ENCODE data around the gene MED14.
A peak's percentile ranks its signal among the peaks of the same experiment; 100 is the strongest.

MED14 gene

DNA sequence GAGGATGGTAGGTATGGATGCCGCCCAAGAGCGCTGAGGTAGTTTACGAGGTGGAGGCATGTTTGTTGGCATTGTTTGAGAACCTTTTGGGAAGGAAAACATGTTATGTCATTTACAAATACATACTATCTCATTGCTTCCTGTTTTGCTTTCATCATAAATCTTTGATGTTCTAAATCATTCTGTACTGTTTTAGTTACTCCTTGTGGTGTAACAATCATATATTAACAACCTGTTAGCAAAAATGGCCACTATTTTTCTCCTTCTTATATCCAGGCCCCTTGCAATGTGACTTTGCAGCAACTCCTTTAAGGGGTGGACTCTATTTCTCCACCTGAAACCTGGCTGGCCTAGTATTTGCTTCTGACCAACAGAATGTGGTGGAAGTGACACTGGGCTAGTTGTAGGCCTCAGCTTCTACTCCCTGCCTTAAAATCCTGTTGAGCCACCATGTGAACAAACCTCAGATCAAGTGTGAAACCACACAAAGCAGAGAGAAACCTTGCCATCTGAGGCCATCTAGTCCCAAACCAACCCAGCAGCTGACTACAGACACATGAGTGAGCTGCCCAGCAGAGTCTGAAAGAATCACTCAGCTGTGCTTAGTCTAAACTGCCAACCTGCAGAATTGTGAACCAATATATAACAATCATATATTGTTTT is 72.1 kb downstream of the MED14 start:
- no peak for DNase-seq

DNA sequence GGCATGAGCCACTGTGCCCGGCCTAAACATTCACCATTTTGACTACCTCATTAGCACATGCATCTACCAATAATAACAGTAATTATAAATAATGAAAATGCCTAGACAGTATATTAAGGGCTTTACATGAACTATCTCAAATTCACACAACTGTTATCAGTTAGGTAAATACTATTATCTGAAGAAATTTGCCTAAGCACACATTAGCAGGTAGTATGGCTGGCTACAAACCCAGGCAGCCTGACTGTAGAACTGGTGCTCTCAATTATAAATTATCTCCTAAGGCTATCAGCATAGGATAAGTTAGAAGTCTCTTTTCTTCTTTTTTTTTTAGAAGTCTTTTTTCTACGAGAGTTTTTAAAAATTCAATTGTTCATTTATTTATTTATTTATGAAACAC is 73.9 kb downstream of the MED14 start:
- no peak for DNase-seq

DNA sequence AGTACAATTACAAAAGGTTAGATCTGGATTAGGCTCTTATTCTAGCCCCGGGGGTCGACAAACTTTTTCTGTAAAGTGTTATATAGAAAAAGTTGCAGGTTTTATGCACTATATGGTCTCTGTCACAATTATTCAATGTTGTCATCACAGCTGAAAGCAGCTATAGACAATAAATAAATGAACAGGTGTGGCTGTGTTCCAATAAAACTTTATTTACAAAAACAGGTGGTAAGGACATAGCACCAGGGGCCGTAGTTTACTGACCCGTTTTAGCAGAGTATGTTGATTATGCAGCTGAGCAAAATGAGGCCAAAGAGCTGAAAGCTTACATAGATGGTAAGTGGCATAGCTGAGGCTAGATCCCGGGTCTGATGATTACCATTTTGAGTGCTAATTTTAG is 75.0 kb downstream of the MED14 start:
- no peak for DNase-seq

DNA sequence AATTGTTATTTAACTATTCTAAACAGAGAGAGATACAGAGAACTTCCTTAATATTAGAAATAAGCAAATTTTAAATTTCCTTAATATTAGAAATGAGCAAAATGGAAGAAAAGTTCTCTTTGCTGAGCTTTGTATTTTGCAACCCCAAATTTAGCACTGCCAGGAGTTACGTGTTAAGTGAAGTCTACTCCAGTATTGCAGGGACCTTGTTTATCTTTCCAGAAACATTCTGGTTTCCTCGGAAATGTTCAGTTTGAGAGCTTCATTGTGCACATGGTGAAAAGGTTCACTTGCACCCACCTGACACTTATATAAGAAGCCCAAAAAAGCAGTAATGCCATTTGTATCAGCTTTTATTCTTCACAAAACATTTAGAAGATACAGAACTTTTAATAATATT is 81.8 kb downstream of the MED14 start:
- no peak for DNase-seq

DNA sequence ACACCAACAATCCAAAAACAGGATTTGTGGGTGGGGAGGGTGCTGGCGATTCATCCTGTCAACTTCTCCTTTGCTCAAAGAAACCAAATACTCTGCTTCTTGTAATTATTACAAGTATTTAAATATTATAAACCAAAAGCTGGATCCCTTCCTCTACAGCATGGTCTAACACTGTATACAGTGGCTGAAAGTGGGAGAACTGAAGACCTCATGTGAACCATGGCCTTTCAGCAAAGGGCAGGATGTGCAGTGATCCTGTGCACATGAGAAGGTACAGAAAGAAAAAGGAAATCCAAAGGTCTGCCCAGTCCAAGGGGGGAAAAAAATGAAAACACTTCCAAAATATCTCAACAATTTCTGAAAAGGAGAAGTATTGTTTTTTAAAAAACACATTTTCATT is 82.7 kb downstream of the MED14 start:
- DNase-seq, result no peak

DNA sequence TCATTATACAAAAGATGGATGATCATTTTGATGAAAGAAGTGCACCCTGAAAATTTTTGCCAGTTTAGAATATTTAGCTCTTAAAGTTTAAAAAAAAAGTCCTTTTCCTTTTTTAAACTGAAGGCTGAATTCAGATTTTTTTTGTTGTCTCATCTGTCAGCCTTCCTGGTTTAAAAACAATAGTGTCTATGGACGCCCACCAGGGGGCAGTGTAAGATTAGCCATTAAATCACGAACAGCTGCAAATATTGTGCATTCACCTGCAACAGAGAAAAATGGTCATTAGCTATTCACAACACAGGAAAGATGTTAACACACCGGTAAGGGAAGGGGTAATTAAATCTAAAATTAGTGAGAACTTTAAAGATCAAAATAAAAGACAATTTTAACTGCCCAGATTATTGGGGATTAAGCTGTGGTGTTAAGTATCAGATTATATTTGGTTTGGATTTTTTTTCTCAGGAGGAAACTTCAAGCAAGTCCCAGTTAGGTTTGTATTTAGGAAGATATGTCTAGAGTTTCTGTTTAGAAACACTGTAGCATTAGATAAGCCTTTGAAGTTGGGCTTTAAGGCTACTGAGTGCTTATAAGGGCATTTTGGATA is 83.6 kb downstream of the MED14 start:
- peak; percentile 77 for DNase-seq

DNA sequence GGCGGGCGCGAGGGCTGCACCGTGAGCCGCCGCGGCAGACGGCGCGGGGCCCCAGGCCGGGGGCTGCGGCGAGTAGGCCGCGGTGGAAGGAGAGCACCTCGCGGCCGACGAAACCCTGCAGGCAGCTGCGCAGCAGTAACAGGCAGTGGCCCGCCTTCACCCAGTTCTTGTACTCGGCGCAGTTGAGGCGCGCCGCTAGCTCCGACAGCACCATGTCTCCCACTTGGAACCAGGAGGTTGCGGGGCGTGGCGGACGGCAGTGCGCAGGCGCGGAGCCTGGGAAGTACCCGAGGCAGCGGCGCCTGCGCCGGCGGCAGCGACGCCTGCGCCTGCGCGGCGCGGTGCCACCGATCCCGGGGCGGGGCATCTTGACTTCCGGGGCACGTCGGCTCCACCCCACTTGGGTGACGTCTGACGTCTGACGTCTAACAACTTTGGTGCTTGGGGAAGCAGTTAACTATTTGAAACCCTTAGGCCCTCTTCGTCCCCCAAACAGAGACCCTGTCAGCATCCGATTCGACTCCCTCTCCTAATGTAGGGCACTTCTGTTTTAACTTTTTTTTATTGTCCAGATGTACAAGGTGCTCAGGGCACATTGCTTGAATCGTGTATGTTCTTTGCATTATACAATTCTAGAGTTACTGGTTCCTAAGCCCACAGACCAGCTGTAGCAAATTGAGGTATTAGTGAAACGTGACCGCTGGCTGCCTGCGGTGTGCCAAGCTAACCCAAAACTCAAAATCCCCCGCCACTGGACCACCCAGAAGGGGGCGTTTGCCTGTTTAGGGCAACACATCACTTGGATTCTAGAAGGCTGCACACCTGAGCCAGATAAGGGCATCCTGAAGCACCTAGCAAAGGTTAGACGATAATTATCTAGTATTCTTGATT is 87.8 kb downstream of the MED14 start, which contains the start of gene CXorf38:
Gene CXorf38 (minus strand): TSS at position 255 of the 891 bp plus-strand sequence. CDS start 41 bp downstream, at position 214.
- DNase-seq, result peak; percentile 97

DNA sequence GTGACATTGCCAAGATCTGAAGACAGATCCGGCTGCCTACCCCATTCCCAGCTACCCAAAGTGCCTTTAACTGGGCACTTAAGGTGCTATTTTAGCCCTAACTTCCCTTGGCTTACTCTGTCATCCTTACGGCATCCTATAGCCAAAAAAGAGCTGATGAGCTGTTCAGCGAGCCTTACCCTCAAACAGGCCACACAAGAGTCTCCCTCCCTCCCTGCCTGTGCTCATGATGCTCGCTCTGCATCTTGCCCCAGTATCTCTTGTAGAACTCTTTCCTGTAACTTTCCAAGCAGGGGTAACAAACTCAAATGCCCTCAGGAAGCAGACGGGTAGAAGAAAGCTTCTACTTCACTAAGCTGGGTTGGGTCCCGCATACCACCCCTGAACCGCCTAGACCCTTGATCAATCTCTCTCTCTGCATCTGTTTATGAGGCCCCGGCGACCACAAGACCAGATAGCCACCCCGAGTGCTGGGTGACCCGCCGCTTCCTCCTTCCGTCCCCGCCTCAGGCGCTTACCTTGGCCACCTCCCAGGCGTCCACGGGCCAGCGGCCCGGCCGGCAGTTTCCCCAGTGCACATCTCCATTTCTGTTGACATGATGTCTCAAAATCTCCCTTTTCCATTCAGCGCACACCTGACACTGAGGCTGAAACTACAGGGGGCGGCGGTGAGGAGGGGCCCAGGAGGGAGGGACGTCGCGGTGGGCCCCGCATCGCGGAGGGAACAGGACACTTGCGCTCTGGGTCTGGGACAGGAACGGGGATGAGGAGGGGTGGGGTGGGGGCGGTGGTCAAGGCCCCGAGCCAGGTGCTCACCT is 88.6 kb downstream of the MED14 start:
- DNase-seq, result peak; percentile 25

DNA sequence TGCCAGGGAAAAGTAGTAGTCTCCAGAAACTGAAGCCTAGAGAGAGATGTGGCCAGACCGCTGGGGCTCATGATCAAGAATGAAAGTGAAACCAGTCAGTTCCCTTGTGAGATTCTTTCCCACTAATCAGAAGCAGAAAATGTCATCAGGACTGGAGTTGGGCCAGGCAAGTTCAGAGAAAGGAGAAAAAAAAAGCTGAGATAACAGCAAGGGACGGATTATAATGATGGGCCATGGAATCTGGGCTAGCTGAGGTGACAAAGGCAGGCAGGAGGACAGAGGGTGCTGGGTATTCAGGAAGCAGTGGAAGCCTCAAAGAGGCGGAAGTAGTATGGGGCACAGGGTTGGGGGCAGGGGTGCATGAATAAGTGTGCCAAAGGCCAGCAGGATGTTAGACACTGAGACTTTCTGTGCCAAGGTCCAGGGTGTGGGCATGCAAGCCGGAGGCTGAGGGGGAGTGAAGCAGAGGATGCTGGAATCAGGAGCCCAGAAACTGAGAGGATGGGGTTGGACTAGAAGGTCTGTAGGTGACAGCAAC is 90.5 kb downstream of the MED14 start:
- peak; percentile 34 for DNase-seq

DNA sequence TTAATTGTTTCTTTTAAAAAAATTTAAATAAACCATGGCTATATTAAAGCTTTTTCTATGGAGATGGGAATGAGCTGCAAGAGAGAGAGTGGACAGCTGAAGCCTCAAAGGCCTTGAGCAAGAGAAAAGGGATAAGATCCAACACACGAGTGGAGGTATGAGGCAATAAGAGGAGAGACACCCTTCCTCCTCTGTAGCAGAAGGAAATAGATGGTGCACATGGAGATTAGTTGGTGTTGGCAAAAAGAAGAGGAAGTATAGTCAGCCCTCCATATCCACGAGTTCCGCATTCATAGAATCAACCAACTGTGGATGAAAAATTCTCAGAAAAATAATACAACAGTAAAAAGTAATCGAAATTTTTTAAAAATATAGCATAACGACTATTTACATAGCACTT is 91.2 kb downstream of the MED14 start:
- DNase-seq, result no peak

DNA sequence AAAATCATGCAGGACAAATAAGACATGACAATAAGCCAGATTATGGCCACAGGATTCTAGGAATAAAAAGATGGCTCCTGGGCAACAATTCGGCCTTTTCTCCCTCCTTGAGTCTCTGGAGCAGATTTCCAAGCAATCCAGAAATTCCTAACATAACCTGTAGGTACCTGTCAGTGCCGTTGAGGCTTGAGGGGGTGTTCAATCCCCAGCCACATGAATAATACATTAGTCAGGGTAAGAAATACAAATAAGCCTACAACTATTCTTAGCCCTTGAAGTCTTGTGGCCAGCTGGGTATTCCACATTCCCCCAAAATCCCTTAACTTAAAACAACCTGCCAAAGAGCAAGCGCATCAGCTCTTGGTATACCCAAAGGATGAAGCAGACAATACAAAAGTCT is 97.7 kb downstream of the MED14 start:
- DNase-seq, result no peak

DNA sequence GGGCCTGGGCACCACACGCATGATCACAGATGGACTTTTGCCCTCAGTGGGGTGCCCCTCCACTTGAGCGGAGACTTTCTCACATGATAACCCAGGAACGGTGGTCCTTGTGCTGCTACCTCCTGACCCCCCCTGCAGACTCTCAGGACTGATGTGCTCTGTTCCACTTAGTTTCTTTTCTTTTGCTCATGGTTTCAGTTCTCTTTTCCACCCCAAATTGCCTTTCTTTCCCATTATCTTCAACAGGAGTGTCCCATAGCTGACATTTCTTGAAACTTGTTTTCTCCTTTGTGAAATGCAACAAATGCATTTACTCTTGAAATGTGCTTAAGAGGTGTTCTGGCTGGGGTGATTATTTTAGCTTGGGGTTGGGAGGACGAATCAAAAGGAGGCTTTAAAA is 103.1 kb downstream of the MED14 start:
- DNase-seq, result no peak

DNA sequence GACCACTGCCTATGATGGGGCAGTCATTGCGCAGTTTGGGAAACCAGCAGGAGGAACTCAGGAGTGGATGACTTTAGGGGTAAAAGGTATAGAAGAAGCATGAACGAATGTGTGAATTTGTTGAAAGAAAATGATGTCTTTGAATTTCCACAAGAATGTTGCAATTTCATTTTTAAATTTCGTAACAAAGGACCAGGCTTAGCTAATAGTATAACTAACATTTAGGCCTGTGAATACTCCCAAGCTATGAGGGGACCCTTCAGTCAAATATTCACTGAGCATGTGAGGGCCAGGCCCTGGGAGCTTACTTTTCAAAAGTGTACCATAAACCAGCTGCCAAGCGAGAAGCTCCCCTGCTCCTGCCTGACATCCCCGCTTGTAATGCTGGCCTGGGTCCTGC is 106.8 kb downstream of the MED14 start:
- no peak for DNase-seq

DNA sequence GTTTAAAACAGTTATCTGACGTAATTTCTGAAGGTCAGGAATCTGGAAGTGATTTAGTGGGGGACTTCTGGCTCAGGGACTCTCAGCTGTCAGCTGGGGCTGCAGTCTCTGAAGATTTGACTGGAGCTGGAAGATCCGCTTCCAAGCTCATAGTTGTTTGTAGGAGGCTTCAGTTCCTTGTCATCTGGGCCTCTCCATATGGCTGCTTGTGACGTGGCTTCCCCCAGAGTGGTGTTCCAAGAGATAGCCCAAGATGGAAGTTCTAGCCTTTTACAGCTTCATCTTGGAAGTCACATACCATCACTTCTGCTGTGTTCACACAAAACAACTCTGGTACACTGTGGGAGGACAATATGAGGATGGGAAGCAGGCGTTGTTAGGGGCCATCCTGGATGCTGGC is 110.0 kb downstream of the MED14 start:
- DNase-seq, result no peak

DNA sequence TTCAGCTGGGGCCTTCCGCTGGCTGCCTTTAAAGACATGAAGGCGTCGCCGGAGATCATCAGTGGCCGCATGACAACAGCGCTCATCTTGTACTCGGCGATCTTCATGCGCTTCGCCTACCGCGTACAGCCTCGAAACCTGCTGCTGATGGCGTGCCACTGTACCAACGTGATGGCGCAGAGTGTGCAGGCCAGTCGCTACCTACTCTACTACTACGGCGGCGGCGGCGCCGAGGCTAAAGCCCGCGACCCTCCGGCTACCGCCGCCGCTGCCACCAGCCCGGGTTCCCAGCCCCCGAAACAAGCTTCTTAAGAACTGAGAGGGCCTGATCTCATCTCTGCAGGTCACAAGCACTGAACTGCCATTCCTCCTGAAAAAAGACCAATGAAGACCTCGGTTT is 111.7 kb downstream of the MED14 start:
- no peak for DNase-seq

DNA sequence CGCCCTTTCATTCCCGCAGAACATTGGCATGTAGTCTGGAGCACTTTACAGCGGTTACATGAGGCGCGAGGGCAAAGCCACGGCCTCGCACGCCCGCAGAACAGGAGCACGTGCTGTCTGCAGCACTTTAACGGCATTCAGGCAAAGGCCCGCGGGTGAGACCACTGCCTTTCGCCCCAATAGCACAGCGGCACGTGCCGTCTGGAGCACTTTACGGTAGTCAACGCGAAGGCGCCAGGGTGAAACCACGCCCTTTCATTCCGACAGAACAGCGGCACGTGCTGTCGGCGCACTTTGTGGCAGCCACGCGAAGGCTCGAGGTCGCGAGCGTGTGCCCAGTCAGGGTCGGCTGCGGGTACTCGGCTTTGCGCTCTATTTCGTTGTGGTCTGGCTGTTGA is 112.2 kb downstream of the MED14 start, which contains the start of gene MPC1L:
Gene MPC1L (plus strand): TSS at position 290 of the 398 bp plus-strand sequence. CDS start 138 bp downstream, outside the sequence.
- DNase-seq, result no peak

DNA sequence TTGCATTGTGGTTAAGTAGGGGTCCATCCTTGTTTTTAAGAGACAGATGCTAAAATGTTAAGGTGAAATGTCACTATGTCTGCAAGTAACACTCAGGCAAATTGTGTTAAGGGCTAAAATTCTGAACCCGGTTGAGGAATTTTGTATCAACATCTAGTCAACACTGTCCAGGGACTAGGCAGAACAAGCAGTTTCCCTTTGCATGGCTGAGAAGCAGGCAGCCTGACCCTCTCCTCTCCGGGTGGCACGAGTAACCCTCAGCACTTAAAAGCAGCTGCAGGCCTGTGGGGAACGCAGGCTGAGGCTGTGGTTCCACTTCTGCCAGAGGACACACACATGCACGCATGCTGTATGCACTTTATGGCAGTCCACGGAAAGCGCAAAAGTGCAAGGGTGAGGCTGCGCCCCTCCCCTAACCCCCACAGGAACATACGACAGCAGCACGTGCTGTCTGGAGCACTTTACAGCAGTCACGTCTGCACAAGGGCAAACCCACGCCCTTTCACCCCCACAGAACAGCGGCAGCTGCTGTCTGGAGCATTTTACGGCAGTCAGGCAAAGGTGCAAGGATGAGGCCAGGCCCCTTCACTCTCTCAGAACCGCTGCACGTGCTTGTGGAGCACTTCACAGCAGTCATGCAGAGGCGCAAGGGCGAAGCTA is 112.7 kb downstream of the MED14 start:
- no peak for DNase-seq

DNA sequence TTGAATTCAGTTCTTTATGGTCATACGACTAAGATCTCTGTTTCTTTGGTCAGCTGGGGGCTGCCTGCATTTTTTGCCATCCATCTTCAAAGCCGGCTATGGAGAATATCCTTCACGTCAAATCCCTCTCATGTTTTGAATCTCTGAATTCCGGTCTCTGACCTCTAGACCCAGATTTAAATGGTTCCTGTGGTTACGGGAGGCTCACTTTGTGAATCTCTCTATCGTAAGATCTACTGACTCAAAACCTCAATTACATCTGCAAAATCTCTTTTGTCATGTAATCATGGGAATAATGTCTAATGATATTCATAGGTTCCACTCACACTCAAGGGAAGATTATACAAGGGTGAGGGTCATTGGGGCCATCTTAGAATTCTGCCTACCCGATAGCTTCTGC is 117.8 kb downstream of the MED14 start:
- no peak for DNase-seq

DNA sequence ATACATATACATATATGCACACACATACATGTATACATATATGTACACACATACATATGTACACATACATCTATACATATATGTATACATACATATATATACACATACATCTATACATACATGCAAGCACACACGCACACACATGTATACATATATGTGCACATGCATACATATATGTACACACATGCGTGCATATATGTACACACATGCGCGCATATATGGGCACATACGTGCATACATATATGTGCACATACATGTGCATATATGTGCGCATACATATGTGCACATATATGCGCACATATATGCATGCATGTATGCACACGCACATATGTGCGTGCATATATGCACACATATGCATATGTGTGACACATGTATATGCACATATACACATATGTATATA is 119.4 kb downstream of the MED14 start:
- DNase-seq, result no peak

DNA sequence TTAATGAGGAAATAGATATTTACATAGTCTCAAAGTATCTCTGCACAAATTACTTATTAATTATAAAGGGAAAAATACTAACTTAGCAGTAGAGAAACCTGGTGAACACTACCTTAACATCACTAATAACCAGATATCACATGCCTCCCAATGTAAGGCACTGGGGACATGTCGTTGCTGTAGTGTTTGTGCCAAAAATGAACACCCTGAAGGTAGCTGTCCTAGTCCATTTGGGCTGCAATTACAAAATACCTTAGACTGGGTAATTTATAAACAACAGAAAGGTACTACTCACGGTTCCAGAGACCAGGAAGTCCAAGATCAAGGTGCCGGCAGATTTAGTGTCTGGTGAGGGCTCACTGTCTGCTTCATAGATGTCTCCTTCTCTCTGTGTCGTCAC is 122.8 kb downstream of the MED14 start:
- DNase-seq, result no peak

DNA sequence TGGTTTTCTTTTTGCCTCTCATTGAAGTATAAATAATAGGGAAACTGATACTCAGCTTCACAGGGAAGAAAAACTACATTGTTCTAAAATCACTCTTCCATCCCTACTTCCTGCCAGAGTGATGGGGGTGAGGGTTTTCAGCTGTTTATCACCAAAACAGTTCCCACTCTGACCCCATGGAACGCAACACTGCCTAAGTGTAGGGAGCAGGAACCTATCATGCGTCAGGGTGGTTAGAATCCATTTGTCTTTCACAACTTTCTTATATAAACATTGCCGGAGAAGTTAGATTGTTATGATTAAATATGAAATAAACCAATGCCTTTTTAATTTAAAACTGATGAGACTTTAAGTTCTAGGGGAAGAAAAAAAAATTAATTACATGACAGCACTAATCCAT is 128.0 kb downstream of the MED14 start:
- DNase-seq, result no peak

DNA sequence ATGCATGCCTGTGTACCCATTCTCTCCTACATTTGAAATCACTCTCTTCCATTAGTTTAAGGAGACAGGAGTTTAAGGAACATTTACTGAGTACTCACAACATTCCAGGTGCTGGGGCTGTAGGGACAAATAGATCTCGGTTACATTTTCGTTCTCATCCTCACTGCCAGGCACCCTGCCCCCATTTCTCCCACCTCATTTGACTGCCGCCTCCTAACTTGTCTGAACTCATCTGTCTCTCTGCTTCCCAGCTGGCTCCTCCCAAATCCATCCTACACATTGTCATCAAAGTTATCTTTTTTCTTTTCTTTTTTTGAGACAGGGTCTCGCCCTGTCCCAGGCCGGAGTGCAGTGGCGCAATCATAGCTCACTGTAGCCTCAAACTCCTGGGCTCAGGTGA is 131.9 kb downstream of the MED14 start:
- no peak for DNase-seq

All from T-helper 9 cell (primary cell).